ENCODE measurements around the gene KASH5. TPM values are rescaled to one million over a fixed set of nuclear protein-coding genes. Genes with fewer than 3 reads are reported as not detected.

Gene KASH5
- total and polyA plus RNA-seq, 2 of the 8 experiments (the other 6 are each of a cell fraction or from before 2014, with no cell fraction given), result 0.05 to 0.19 TPM

DNA sequence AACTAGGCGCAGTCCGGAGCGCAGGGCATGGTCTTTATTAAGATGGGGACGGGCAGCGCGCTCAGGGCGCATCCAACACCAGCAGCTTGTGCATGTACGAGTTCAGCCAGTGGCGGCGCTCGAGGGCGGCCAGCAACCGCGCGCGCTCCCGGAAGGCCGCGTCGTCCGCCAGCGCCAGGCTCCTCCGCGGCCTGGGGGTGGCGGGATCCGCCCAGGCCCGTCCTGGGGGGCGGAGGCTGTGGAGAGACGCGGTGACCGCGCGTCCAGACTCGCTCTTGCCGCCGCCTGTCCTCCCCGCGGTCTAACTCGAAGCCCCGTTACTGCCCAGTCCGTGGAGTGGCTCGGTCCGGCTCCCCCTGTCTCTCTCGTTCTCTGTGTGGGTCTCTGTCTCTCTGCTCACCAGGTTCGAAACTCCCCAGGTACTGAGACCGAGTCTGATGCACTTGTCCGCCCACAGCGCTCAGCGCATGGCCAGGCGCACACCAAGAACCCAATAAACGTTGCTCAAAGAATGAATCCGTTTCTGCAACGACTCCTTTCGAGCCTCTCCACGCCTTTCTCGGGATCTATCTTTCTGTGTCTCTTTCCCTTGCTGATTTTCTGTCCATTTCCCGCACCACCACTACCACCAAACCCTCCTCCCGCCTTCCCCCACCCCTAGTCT is 34.5 kb downstream of the KASH5 start (continued):
- TF ChIP-seq KDM4A (IDR thresholded peaks at IDR 0.05; ENCODE audit: low read depth, low read length, severe bottlenecking) (peak; percentile 93), SP1 (IDR thresholded peaks at IDR 0.05; ENCODE audit: low read depth, low read length) (no peak), SP4 (IDR thresholded peaks at IDR 0.05; ENCODE audit: low read length) (no peak), POU5F1 (IDR thresholded peaks at IDR 0.05; ENCODE audit: low read depth, low read length) (no peak), SUZ12 (IDR thresholded peaks at IDR 0.05; ENCODE audit: low read length) (no peak; the same call in none of the 2 replicates), MAFK (IDR thresholded peaks at IDR 0.05; ENCODE audit: low read depth, low read length) (no peak), POLR2AphosphoS5 (IDR thresholded peaks at IDR 0.05; ENCODE audit: low read depth, low read length) (no peak), NANOG (IDR thresholded peaks at IDR 0.05; ENCODE audit: insufficient read depth, low read depth, low read length, poor library complexity, severe bottlenecking) (no peak), RAD21 (IDR thresholded peaks at IDR 0.05 in 1 of 2, conservative IDR thresholded peaks at IDR 0.05 in 1 of 2; ENCODE audit: low read depth in 2 of 2, low read length in 2 of 2) (peak; percentile 45 to 65), TEAD4 (IDR thresholded peaks at IDR 0.05; ENCODE audit: low read depth, low read length) (no peak), TBP (IDR thresholded peaks at IDR 0.05; ENCODE audit: low read depth, low read length) (no peak), CBX8 (IDR thresholded peaks at IDR 0.05; ENCODE audit: borderline replicate concordance, low read depth, low read length) (no peak), HDAC2 (IDR thresholded peaks at IDR 0.05; ENCODE audit: borderline replicate concordance in 1 of 2, low read depth in 2 of 2, low read length in 2 of 2) (0 out of 4 replicates have a peak, but pooled peaks of 1 of the 2 experiments have one; percentile 64), CHD2 (IDR thresholded peaks at IDR 0.05; ENCODE audit: low read length) (no peak), RBBP5 (IDR thresholded peaks at IDR 0.05; ENCODE audit: borderline replicate concordance, low read depth, low read length) (peak; percentile 68; the same call in 1 of the 2 replicates), BCL11A (IDR thresholded peaks at IDR 0.05; ENCODE audit: low read depth in 2 of 2, low read length in 2 of 2) (no peak), KDM1A (IDR thresholded peaks at IDR 0.05; ENCODE audit: borderline replicate concordance, low read length) (peak; percentile 61), HDAC6 (IDR thresholded peaks at IDR 0.05; ENCODE audit: low read depth, low read length) (no peak)
- TF ChIP-seq, protein P1, sequence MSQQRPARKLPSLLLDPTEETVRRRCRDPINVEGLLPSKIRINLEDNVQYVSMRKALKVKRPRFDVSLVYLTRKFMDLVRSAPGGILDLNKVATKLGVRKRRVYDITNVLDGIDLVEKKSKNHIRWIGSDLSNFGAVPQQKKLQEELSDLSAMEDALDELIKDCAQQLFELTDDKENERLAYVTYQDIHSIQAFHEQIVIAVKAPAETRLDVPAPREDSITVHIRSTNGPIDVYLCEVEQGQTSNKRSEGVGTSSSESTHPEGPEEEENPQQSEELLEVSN (IDR thresholded peaks at IDR 0.05), result peak; percentile 87
- TF ChIP-seq, protein P2, sequence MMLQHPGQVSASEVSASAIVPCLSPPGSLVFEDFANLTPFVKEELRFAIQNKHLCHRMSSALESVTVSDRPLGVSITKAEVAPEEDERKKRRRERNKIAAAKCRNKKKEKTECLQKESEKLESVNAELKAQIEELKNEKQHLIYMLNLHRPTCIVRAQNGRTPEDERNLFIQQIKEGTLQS (IDR thresholded peaks at IDR 0.05; ENCODE audit: insufficient read depth, low read depth, low read length), result no peak
- TF ChIP-seq, protein P3, sequence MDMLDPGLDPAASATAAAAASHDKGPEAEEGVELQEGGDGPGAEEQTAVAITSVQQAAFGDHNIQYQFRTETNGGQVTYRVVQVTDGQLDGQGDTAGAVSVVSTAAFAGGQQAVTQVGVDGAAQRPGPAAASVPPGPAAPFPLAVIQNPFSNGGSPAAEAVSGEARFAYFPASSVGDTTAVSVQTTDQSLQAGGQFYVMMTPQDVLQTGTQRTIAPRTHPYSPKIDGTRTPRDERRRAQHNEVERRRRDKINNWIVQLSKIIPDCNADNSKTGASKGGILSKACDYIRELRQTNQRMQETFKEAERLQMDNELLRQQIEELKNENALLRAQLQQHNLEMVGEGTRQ (IDR thresholded peaks at IDR 0.05; ENCODE audit: low read length), result no peak
